MG63 (cell line): Measurements from ENCODE around the gene REEP6. TPM values are rescaled to one million over a fixed set of nuclear protein-coding genes. Genes with fewer than 3 reads are reported as not detected.
"Not testable (repeated sequence)": the region's sequence is repeated elsewhere in the genome, so short reads cannot be mapped to it uniquely, and the experiment has no call there.

Experiments used
- DNase-seq: peaks from one replicate; pipeline ENCODE4 v3.0.0-alpha.2; 2020
- H3K27me3 ChIP-seq: fragments of 250-450 bp; sonication (Bioruptor Pico); 2 replicates; pipeline ENCODE4 v1.5.1; 2020; ENCODE audit warnings: mild to moderate bottlenecking, moderate library complexity
- H3K36me3 ChIP-seq: fragments of 250-450 bp; sonication (Bioruptor Pico); 2 replicates; pipeline ENCODE4 v1.5.1; 2020; ENCODE audit warnings: mild to moderate bottlenecking, moderate library complexity
- H3K4me3 ChIP-seq: fragments of 250-450 bp; sonication (Bioruptor Pico); 2 replicates; pipeline ENCODE4 v1.5.1; 2020; ENCODE audit warnings: mild to moderate bottlenecking, moderate library complexity
- H3K9me3 ChIP-seq: fragments of 250-450 bp; sonication (Bioruptor Pico); 2 replicates; pipeline ENCODE4 v1.5.1; 2020; ENCODE audit warnings: mild to moderate bottlenecking, moderate library complexity
- total RNA-seq: library from RNA; depleted of rRNA; stranded (reverse); fragments of >200 nt; shearing (Covaris generic); gene quantifications from 2 replicates; pipeline ENCODE4 v1.2.3, GENCODE V29; 2014; ENCODE audit warnings: low replicate concordance

The REEP6 gene
- total RNA-seq, 1 experiment from 2014 or later = 0.99 TPM

DNA sequence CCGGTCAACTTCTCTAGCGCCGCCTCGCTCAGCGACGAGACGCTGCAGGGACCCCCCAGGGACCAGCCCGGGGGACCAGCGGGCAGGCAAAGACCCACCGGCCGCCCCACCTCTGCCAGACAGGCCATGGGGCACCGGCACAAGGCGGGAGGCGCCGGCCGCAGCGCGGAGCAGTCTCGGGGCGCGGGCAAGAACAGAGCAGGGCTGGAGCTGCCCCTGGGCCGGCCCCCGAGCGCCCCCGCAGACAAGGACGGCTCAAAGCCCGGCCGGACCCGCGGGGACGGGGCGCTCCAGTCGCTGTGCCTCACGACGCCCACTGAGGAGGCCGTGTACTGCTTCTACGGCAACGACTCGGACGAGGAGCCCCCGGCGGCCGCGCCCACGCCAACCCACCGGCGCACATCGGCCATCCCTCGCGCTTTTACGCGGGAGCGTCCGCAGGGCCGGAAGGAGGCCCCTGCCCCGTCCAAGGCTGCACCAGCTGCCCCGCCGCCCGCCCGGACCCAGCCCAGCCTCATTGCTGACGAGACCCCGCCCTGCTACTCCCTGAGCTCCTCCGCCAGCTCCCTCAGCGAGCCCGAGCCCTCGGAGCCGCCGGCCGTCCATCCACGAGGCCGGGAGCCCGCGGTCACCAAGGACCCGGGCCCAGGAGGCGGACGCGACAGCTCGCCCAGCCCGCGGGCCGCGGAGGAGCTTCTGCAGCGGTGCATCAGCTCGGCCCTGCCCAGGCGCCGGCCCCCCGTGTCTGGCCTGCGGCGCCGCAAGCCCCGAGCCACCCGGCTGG lies 23.3 kb upstream of the REEP6 start:
- no peaks in the 10 kb centered on the region for H3K27me3 ChIP-seq
- no peak for DNase-seq
- no peaks in the 10 kb centered on the region for H3K36me3 ChIP-seq
- H3K4me3 ChIP-seq = no peak overlapping the region
- no peaks in the 10 kb centered on the region for H3K9me3 ChIP-seq

DNA sequence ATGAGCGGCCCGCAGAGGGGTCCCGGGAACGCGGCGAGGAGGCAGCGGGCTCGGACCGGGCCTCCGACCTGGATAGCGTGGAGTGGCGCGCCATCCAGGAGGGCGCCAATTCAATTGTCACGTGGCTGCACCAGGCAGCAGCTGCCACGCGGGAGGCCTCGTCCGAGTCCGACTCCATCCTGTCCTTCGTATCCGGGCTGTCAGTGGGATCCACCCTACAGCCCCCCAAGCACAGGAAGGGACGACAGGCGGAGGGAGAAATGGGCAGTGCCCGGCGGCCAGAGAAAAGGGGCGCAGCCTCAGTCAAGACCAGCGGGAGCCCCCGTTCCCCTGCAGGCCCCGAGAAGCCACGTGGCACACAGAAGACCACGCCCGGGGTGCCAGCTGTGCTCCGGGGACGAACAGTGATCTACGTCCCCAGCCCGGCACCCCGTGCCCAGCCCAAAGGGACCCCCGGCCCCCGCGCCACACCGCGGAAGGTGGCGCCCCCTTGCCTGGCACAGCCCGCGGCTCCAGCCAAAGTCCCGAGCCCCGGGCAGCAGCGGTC lies 22.6 kb upstream of the REEP6 start:
- H3K27me3 ChIP-seq = no peaks in the 10 kb centered on the region
- H3K36me3 ChIP-seq = no peaks in the 10 kb centered on the region
- no peaks in the 10 kb centered on the region for H3K9me3 ChIP-seq
- no peak overlapping the region for H3K4me3 ChIP-seq
- DNase-seq = no peak

DNA sequence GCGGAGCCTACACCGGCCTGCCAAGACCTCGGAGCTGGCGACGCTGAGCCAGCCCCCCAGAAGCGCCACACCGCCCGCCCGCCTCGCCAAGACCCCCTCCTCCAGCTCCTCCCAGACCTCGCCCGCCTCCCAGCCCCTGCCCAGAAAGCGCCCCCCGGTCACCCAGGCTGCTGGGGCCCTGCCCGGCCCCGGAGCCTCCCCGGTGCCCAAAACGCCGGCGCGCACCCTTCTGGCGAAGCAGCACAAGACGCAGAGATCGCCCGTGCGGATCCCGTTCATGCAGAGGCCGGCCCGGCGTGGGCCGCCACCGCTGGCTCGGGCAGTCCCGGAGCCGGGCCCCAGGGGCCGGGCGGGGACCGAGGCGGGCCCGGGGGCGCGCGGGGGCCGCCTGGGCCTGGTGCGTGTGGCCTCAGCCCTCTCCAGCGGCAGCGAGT lies 22.1 kb upstream of the REEP6 start:
- Histone ChIP-seq H3K27me3 (no peaks in the 10 kb centered on the region), H3K36me3 (no peaks in the 10 kb centered on the region), H3K4me3 (no peak overlapping the region), H3K9me3 (no peaks in the 10 kb centered on the region)
- no peak for DNase-seq

DNA sequence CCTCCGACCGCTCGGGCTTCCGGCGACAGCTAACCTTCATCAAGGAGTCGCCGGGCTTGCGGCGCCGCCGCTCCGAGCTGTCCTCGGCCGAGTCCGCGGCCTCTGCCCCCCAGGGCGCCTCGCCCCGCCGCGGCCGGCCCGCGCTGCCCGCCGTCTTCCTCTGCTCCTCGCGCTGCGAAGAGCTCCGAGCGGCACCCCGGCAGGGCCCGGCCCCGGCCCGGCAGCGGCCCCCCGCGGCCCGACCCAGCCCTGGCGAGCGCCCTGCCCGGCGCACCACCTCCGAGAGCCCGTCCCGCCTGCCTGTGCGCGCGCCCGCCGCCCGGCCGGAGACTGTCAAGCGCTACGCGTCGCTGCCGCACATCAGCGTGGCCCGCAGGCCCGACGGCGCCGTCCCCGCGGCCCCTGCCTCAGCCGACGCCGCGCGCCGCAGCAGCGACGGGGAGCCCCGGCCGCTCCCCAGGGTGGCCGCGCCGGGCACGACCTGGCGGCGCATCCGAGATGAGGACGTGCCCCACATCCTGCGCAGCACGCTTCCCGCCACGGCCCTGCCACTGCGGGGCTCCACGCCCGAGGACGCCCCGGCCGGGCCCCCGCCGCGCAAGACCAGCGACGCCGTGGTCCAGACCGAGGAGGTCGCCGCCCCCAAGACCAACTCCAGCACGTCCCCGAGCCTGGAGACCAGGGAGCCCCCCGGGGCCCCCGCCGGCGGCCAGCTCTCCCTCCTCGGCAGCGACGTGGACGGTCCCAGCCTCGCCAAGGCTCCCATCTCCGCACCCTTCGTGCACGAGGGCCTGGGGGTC lies 21.5 kb upstream of the REEP6 start:
- Histone ChIP-seq H3K4me3 (no peak overlapping the region), H3K36me3 (no peaks in the 10 kb centered on the region), H3K27me3 (no peaks in the 10 kb centered on the region), H3K9me3 (no peaks in the 10 kb centered on the region)
- DNase-seq = peak; percentile 27

DNA sequence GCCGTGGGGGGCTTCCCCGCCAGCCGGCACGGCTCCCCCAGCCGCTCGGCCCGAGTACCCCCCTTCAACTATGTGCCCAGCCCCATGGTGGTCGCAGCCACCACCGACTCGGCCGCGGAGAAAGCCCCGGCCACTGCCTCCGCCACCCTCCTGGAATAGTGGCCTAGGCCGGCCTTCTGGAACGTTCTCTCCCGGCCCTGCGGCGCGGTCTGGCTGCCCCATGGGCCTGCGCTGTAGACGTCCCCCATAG lies 21.0 kb upstream of the REEP6 start:
- Histone ChIP-seq H3K4me3 (no peak overlapping the region), H3K27me3 (no peaks in the 10 kb centered on the region), H3K36me3 (no peaks in the 10 kb centered on the region), H3K9me3 (no peaks in the 10 kb centered on the region)
- DNase-seq = no peak

DNA sequence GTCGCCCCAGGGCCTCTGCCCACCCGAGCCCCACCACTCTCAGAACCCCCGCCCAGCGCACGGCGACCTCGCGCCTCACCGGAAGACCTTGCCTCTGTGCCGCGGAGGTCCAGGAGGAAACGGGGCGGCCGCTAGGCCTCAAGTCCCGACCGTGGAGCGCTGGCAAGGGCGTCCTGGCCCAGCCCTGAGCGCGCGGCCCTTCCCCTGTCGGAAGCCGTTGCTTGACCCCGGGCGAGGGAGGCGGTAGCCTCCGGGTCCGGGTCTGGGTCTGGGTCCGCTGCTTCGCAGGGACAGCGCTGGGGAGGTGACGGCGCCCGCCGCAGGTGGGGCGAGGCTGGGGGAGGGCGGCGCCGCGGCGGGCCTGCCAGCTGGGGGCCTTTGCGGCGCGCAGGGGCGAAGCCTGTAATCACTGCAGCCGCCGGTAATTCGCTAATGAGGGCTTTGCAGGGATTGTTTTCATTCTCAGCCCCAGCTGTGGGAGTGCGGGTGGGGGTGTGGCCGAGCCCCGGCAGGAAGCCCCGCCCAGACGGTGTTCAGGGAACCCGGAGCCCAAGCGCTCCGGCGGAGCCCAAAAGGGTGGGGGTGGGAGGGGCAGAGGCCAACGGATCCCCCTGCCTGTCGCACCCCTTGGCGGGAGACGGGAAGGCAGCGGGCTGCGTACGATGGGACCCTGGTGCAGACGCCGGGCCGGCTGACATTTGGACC lies 20.5 kb upstream of the REEP6 start:
- Histone ChIP-seq H3K9me3 (no peaks in the 10 kb centered on the region), H3K36me3 (no peaks in the 10 kb centered on the region), H3K4me3 (no peak overlapping the region), H3K27me3 (no peaks in the 10 kb centered on the region)
- DNase-seq = no peak

DNA sequence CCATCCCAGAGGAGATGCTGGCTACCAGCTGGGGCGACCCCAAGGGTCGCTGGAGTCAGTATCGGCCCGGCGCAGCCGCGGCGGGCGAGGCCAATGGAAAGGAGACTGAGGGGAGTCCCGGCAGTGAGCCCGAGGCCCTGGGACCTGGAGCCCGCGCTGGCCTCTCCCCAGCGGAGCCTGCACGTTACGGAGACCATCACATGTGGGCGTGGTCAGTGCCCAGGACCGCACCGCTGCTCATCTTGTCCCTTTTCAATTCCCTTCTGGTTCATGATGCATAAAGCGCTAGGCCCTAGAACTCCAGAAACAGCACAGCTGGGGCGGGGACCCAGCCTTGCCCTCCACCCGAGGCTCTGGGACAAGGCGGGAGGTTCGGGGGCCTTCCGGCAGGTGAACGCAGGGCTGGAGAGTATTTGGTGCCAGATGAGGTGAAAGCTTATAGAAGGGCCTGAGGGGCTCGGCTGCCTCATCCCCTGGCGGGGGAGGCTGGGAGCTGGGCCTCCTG lies 19.9 kb upstream of the REEP6 start:
- Histone ChIP-seq H3K27me3 (no peaks in the 10 kb centered on the region), H3K4me3 (no peak overlapping the region)
- no peak for DNase-seq

DNA sequence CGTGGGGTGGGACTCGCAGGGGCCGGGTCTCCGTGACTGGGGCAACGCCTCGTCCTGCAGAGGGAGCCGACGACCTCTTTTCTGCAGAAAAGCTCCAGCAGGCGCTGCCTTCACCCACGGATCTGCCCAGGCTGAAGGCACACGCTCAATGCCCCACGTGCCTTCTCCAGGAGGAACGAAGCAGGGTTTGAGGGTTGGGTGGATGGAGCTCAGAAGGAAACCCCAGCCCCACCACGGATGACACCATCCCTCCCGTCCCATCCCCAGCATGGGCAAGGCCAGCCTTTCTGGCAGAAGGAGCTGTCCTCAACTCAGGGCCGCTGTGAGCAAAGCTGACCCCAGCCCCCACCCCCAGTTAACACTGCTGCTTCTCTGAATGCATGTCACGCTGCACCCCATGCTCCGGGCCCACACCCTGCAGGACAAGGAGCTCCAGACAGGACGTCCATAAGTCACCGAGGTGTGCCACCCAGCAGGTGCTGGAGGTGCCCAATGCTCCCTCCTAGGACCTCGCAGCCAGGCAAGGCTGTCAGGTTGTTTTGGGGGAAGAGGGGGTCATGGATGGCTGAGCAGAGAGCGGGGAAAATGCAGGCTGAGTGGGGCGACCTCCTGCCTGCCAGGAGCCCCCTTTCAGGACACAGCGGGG lies 19.3 kb upstream of the REEP6 start:
- DNase-seq = no peak
- Histone ChIP-seq H3K9me3 (no peaks in the 10 kb centered on the region), H3K27me3 (no peaks in the 10 kb centered on the region), H3K36me3 (no peaks in the 10 kb centered on the region), H3K4me3 (no peak overlapping the region)

More for the DNA sequence above, 19.9 kb upstream of the REEP6 start:
- Histone ChIP-seq H3K36me3 (no peaks in the 10 kb centered on the region), H3K9me3 (no peaks in the 10 kb centered on the region)

DNA sequence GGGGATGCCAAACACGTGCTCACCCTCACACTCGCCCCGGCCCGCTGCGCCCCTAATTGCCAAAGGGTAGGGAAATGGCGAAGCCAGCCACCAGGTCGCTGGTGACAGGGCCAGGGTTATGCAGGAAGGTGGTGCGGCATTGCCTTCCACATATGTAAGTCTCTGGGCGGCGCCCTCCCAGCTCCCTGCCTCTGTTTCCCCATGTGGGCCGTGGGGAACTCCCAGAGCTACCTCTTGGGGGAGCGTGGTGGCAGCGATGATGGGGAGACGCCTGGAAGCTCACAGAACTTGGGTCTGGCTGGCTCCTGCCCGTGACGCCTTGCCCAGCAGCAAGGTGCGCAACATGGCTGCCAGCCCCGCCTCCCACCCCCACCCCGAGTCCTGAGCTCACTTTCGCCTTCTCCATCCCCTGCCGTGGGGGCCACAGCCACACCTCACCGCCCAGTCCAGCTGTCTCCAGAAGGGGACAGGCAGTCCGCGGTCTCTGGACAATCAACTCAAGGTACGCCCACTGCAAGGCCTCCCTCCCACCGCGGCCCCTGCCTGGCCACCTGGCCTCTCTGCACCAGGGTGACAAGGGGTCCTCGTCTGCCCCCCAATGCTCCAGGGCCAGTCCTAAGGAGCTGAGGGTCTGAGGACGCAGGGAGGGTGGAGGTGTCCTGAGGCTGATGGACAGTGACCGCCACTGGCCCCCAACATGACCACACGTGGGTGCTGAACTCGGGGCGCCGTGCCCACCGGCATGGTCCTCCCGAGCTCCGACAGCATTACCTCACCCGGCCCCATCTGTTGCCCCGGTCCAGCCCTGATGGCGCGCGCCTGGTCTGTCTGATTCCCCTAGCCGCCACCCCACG lies 18.5 kb upstream of the REEP6 start:
- Histone ChIP-seq H3K4me3 (no peak overlapping the region), H3K27me3 (no peaks in the 10 kb centered on the region), H3K36me3 (no peaks in the 10 kb centered on the region), H3K9me3 (no peaks in the 10 kb centered on the region)
- DNase-seq = no peak

DNA sequence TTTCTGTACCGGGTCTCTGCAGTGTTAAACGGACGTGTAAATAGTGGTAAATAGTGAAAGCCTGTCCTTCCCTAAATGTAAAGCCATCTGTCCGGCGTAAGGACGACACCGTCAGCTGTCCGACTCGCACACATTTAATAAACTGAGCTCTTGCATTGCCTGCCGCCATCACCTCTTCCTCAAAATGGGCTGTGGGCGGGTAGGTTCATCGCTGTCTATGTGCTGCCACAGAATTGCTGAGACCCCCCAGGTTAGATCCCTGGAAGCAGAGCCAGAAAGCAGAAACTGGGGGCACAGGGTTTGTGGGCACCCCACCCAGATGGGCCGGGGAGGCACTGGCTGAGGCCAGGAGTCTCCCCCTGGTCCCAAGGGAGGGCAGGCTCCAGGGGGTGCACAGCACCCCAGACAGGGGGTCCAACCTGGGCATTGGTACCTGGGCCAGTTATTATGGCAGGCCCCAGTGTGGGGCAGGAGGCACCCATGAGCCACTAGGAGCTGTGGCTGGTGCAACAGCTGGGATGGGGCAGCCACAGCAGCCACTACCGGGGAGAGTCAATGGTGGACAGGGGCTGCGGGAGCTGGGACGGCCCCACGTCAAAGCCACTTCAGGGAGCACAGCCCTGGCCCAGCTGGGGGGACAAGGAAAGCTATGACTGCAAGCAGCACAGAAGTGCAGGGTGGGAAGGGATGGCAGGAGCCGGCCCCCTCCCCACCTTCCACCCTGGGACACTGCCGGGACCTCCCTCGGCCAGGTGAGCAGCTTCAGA lies 17.7 kb upstream of the REEP6 start:
- Histone ChIP-seq H3K27me3 (no peaks in the 10 kb centered on the region), H3K36me3 (no peaks in the 10 kb centered on the region), H3K4me3 (no peak overlapping the region), H3K9me3 (no peaks in the 10 kb centered on the region)
- no peak for DNase-seq

DNA sequence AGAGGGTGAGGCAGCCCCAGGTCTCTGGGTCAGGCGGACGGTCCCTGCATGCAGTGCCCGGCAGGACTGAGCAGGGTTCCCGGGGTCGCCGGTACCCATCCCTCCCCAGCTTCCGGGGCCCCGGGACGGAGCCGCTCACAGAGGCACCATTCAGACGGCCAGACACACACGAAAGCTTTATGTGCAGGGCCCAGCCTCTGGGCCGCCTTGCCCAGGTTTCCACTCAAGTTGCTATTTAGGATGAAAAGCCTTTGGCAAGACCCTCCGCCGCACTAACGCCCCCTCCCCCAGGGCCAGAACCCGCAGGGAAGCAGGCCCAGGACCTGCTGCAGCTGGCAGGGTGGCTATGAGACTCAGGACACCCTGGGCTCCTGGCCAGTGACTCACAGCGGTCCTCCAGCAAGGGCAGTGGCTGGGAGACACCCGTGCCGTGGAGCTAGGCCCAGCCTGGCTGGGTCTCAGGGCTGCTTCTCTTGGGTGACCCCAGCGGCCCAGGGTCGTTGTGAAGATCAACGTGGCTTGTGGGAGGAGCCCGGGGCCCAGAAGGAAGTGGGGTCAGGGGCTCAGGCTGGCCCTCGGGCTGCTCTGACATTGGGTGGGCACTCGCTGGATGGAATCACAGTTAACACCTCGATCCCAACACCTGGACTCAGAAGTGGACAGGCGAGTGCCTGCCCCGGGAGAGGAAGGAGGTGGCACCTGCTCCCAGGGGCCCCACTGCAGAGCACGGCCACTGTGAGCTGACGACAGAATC lies 16.8 kb upstream of the REEP6 start:
- Histone ChIP-seq H3K36me3 (no peaks in the 10 kb centered on the region), H3K9me3 (no peaks in the 10 kb centered on the region), H3K27me3 (no peaks in the 10 kb centered on the region), H3K4me3 (no peak overlapping the region)
- DNase-seq = peak; percentile 64

DNA sequence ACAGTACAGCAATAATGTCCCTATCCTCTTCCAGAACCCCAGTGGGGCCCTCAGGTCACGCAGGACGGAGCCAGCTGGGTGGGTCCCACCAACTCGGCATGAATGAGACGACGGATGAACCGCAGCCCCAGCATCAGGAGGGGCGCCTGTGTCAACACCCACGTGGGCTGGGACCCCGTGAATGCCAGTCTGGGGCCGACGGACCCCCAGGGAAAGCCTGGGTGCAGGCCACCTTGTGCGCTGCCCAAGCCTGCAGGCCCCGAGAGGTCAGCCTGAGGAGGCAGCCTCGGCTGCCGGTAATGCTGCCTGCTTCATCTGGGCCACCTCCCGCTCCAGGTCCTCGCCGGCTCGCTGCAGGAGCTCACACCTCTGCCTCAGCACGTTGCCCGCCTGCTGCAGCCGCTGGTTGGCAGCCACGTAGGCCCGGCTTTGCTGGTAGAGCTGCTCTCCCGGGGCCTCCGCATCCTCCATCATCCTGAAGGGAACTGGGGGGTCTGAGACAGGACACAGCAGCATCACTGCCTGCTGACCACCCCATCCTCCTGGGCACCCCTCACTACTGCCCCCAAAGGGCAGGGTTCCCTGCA lies 16.1 kb upstream of the REEP6 start:
- Histone ChIP-seq H3K4me3 (no peak overlapping the region), H3K36me3 (no peaks in the 10 kb centered on the region), H3K9me3 (no peaks in the 10 kb centered on the region), H3K27me3 (no peaks in the 10 kb centered on the region)
- DNase-seq = no peak

DNA sequence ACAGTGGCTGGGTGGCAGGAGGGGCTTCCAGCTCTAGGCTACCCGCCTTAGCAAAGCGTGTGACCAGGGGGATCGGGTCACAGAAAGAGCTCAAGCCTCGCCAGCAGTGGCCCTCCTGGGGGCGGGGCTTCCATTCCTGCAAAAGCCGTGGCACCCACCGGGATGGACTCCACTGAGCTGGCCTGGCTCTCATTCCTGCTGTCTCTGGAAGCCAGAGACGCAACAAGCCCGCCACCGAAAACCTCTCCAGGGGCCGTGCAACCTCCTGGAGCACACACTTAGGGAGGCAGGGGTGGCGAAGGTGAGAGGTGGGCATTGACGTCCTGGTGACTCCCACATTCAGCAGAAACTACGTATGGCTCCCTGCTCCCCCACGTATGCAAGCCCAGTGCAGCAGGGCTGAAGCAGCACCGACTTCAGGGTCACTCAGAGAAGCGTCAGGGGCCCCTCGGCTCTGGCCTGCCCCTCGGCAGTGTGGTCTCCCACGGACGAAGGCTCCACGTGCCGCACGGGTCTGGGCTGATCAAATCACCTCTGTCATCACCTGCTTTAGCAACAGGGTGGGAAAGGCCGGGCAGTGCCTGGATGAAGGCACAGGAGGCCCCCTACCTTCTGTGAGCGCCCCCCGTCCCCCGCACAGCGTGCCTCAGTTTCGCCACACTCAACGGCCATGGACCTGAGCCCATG lies 15.1 kb upstream of the REEP6 start:
- H3K4me3 ChIP-seq = no peak overlapping the region
- no peaks in the 10 kb centered on the region for H3K36me3 ChIP-seq
- no peak for DNase-seq

DNA sequence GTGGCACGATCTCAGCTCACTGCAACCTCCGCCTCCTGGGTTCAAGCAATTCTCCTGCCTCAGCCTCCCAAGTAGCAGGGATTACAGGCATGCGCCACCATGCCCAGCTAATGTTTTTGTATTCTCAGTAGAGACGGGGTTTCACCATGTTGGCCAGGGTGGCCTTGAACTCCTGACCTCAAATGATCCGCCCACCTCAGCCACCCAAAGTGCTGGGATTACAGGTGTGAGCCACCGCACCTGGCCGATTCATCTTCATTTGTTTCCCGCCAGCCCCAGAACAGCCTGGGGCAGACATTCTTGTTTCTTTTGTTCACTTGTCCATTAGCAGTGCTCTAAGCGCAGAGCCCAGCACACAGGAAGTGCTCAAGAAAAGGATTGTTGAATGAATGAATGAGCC lies 13.9 kb upstream of the REEP6 start:
- H3K4me3 ChIP-seq, H3K9me3 ChIP-seq, DNase-seq, H3K27me3 ChIP-seq, H3K36me3 ChIP-seq: not testable (repeated sequence)

More for the DNA sequence above, 15.1 kb upstream of the REEP6 start:
- no peaks in the 10 kb centered on the region for H3K9me3 ChIP-seq
- no peaks in the 10 kb centered on the region for H3K27me3 ChIP-seq
